LNCaP clone FGC (cell line): ENCODE measurements around the gene DDX20.

Source experiments
- DNase-seq: peaks from one replicate; pipeline ENCODE4 v3.0.0-alpha.2; 2011; ENCODE audit warnings: low read depth
- H3K4me3 ChIP-seq: 2 replicates; pipeline ENCODE4 v1.5.1; 2011; ENCODE audit warnings: mild to moderate bottlenecking, low read depth, low read length, control low read depth
- TF ChIP-seq, protein P1 (sequence below): IDR thresholded peaks from 2 replicates; pipeline ENCODE4 v1.5.1; 2012; ENCODE audit warnings: mild to moderate bottlenecking; ENCODE audit not compliant: control insufficient read depth, insufficient read depth; ENCODE audit errors: extremely low read depth

Gene DDX20

DNA sequence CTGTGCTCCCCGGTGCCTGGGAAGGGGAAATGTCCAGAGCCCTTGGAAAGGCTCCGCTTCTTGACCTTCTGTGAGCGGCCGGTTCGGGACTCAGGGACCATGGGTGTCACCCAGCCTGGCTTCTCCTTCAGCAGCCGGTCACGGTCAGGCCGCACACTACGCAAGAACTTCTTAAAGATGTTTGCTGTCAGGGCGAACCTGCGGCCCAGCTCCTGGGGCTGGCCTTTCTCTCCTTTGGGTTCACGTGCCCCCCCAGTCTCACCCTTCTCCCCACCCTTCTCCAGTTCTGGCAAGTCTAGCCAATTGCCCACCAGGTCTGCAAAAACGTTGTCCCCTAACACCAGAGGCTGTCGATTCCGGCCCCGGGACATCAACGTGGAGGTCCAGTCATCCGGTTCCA lies 28.6 kb upstream of the DDX20 start:
- TF ChIP-seq, protein P1, sequence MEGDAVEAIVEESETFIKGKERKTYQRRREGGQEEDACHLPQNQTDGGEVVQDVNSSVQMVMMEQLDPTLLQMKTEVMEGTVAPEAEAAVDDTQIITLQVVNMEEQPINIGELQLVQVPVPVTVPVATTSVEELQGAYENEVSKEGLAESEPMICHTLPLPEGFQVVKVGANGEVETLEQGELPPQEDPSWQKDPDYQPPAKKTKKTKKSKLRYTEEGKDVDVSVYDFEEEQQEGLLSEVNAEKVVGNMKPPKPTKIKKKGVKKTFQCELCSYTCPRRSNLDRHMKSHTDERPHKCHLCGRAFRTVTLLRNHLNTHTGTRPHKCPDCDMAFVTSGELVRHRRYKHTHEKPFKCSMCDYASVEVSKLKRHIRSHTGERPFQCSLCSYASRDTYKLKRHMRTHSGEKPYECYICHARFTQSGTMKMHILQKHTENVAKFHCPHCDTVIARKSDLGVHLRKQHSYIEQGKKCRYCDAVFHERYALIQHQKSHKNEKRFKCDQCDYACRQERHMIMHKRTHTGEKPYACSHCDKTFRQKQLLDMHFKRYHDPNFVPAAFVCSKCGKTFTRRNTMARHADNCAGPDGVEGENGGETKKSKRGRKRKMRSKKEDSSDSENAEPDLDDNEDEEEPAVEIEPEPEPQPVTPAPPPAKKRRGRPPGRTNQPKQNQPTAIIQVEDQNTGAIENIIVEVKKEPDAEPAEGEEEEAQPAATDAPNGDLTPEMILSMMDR, result no peak
- no peak for DNase-seq
- H3K4me3 ChIP-seq, result no peak overlapping the region

DNA sequence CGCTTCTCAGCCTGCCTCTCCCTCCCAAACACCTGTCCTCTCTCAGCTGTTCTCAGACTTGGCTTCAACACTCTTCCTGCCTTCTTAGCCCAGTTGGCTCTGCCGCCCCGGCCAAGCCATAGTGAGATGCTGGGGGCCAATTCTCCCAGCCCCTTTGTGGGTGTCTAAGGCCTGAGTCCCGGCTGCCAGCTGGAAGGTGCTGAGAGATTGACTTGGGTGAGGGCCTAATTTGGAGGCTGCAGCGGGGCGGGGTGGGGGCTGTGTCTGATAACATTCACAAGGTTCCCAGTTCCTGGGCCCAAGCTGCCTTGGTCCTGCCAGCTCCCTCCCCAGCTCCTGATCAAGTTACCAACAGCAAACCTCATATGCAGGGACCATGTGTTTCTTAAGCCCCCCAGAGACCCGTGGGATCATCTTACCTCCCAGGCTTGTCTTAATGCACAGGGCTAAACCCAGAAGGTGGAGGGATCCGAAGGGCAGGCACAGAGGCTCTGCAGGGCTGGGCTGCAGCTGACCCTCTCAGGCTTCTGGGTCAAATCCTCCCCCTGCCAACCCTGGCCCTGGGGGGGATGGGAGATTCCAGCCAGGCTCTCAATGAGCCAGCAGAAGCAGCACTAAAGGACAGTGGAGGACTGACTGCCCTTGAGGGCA lies 26.3 kb upstream of the DDX20 start:
- H3K4me3 ChIP-seq, result no peak overlapping the region
- DNase-seq, result no peak
- TF ChIP-seq, protein P1, result no peak

DNA sequence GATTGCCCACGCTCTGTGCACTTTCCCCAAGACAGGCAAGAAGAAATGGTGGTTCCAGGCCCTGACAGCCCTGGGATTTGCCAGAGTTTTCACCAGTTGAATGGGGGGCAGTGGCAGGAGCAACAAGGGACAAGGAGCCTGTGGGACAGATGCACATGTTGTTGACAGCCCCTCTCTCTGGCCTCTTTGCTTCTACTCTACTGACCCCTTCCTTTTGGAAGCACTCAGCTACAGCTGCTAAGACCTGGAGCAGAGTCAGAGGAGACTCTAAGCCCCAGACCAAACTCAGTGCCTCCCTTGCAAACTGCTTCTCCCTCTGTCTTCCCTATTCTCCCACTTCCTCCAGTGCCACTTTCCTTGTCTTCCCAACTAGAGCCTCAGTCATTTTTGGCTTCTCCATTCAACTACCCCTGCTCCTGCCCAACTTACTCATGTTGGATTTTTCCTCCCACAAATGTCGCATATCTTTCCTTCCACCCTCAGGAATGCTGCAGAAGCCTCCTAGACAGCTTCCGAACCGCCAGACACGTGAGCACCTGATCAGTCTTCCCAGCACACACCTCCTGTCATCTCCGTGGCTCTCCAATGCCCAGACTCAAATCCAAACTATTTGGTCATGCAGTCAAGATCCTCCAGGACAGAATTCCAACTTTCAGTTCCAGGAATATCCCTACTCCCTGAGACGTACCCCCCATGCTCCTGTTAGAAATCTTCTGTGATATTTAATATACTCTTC lies 25.6 kb upstream of the DDX20 start:
- TF ChIP-seq, protein P1, result no peak
- no peak overlapping the region for H3K4me3 ChIP-seq
- DNase-seq, result no peak

DNA sequence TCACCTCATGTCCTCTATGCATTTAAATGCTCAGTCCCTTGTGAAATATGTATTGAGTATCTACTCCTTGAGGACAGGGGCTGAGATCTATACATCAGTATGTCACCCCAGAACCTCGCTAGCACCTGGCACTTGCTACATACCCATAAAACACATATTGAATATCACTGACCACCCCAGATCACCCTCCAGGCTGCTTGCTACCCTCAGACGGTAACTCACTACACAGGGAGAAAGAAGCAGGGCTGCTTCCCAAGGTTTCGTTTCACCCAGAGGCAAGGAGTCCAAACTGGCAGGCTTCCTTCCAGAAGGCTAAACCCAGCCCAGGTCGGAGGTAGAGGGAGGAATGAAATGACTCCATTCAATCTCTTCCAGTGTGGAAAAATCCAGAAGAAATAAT lies 25.0 kb upstream of the DDX20 start:
- no peak overlapping the region for H3K4me3 ChIP-seq
- DNase-seq, result no peak
- TF ChIP-seq, protein P1, result no peak

DNA sequence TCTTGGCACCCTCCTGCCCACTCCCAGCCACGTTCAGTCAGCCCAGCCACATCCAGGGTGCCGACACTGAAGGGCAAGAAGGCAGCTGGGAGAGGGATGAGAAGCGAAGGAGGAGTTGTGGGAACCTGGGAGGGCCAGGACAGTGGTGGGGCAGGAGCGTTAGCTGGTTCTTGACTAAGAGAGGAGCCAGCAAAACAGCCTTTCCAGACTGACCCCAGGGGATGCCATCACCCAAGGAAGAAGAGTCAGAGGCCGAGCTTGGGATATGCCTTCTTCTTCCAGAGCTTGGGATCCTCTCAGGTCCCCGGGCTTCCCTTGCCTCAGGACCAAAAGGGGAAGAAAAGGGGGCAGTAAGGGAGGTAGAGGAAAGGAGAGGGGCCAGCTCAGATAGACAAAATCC lies 23.7 kb upstream of the DDX20 start:
- no peak for DNase-seq
- TF ChIP-seq, protein P1, result no peak
- no peak overlapping the region for H3K4me3 ChIP-seq

DNA sequence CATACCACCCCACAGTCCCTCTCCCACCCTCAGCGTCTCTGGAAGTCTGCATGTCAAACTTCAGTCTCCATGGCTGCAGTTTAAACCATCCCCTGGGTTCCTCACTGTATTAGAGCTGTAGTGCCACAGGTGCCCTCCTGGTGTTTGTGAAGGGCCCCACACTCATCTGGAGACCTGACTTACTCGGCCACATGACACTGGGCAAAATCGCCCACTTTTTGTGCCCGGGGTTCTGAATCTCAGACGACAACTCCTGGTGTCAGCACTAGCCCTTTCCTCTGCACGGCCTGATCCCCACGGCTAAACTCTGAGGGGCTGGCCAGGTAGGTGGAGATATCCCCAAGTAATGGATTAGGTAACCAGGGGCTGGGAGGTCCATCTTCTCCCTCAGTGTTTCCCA lies 23.0 kb upstream of the DDX20 start:
- DNase-seq, result no peak
- H3K4me3 ChIP-seq, result no peak overlapping the region
- TF ChIP-seq, protein P1, result no peak
